Nephron progenitor cell (in vitro differentiated cells): ENCODE measurements around the gene S100A16.

ENCODE experiments used
- DNase-seq: peaks from one replicate; pipeline ENCODE4 v3.0.0; 2021
- H3K27ac Mint-ChIP-seq: 2 replicates; pipeline ENCODE4 v1.8.0; 2021; ENCODE audit warnings: mild to moderate bottlenecking, moderate library complexity, mixed read lengths
- H3K27me3 Mint-ChIP-seq: 2 replicates; pipeline ENCODE4 v1.8.0; 2021; ENCODE audit warnings: mild to moderate bottlenecking, low read depth, mixed read lengths; ENCODE audit not compliant: poor library complexity
- H3K36me3 Mint-ChIP-seq: 2 replicates; pipeline ENCODE4 v1.8.0; 2021; ENCODE audit warnings: low read depth, mixed read lengths
- H3K4me1 Mint-ChIP-seq: 2 replicates; pipeline ENCODE4 v1.8.0; 2021; ENCODE audit warnings: mixed read lengths
- H3K4me3 Mint-ChIP-seq: 2 replicates; pipeline ENCODE4 v1.8.0; 2021; ENCODE audit warnings: mild to moderate bottlenecking, moderate library complexity, mixed read lengths
- H3K9me3 Mint-ChIP-seq: 2 replicates; pipeline ENCODE4 v1.8.0; 2021; ENCODE audit warnings: mild to moderate bottlenecking, moderate library complexity, mixed read lengths
- CTCF ChIP-seq: fragments of 200-600 bp; sonication (generic); IDR thresholded peaks from 2 replicates; pipeline ENCODE4 v1.5.0; 2021; ENCODE audit warnings: antibody characterized with exemption

S100A16 gene

GRCh38 chr1:153630384-153630783 lies 17.4 kb upstream of the S100A16 start:
- no peak for TF ChIP-seq CTCF
- H3K27ac Mint-ChIP-seq = peak overlapping the region; percentile 75

GRCh38 chr1:153629971-153630370 lies 17.0 kb upstream of the S100A16 start:
- peaks cover 91% of the 10 kb centered on the region for H3K4me1 Mint-ChIP-seq
- H3K27ac Mint-ChIP-seq = peak overlapping the region; percentile 75
- no peak for TF ChIP-seq CTCF
- peaks cover 3% of the 10 kb centered on the region for H3K27me3 Mint-ChIP-seq
- DNase-seq = no peak
- no peak overlapping the region for H3K4me3 Mint-ChIP-seq
- H3K9me3 Mint-ChIP-seq = peaks cover 12% of the 10 kb centered on the region
- peaks cover 29% of the 10 kb centered on the region for H3K36me3 Mint-ChIP-seq

More at GRCh38 chr1:153630384-153630783, 17.4 kb upstream of the S100A16 start:
- Mint-ChIP-seq H3K9me3 (peaks cover 12% of the 10 kb centered on the region), H3K4me3 (no peak overlapping the region), H3K27me3 (peaks cover 3% of the 10 kb centered on the region), H3K36me3 (peaks cover 25% of the 10 kb centered on the region), H3K4me1 (peaks cover 89% of the 10 kb centered on the region)
- DNase-seq = no peak

- TF ChIP-seq CTCF = no peak
- Mint-ChIP-seq H3K27ac (peak overlapping the region; percentile 75), H3K9me3 (peaks cover 12% of the 10 kb centered on the region), H3K36me3 (peaks cover 32% of the 10 kb centered on the region), H3K4me1 (peaks cover 92% of the 10 kb centered on the region), H3K27me3 (peaks cover 3% of the 10 kb centered on the region), H3K4me3 (peak overlapping the region; percentile 49)
- DNase-seq = no peak
These were observed 16.4 kb upstream of the S100A16 start for GRCh38 chr1:153629343-153629665.

- peaks cover 3% of the 10 kb centered on the region for H3K27me3 Mint-ChIP-seq
- H3K9me3 Mint-ChIP-seq = peaks cover 12% of the 10 kb centered on the region
- peak overlapping the region; percentile 38 for H3K4me3 Mint-ChIP-seq
- no peak overlapping the region for H3K27ac Mint-ChIP-seq
- H3K36me3 Mint-ChIP-seq = peaks cover 36% of the 10 kb centered on the region
- DNase-seq = no peak
- TF ChIP-seq CTCF = no peak
- H3K4me1 Mint-ChIP-seq = peaks cover 94% of the 10 kb centered on the region
These were observed 15.9 kb upstream of the S100A16 start for GRCh38 chr1:153628638-153629342.

GRCh38 chr1:153627715-153628626 lies 15.0 kb upstream of the S100A16 start, which contains the start of gene S100A1:
S100A1 (plus strand) TSS chr1:153628434; CDS start chr1:153630522, 2,088 bp downstream.
- Mint-ChIP-seq H3K4me3 (peak within 1 kb of the TSS; percentile 93), H3K9me3 (peaks cover 3% of the 10 kb centered on the region), H3K36me3 (peaks cover 44% of the 10 kb centered on the region), H3K27me3 (no peaks in the 10 kb centered on the region), H3K27ac (peak within 1 kb of the TSS; percentile 99), H3K4me1 (peaks cover 94% of the 10 kb centered on the region)
- no peak for TF ChIP-seq CTCF
- no peak for DNase-seq
